HepG2 (cell line): Measurements from ENCODE around the gene UBAC1. TPM values are rescaled to one million over a fixed set of nuclear protein-coding genes. Genes with fewer than 3 reads are reported as not detected.

Experiments
- ADNP ChIP-seq: sonication (generic); formaldehyde crosslinking; IDR thresholded peaks from 2 replicates; pipeline ENCODE4 v1.4.0; 2020; ENCODE audit warnings: missing genetic modification reagents
- AGO2 ChIP-seq: fragments of 200-400 bp; formaldehyde crosslinking; optimal IDR thresholded peaks from 2 replicates; pipeline ENCODE3; 2017; ENCODE audit warnings: mild to moderate bottlenecking, low read depth, low read length, moderate library complexity
- JDP2 ChIP-seq: sonication (generic); formaldehyde crosslinking; IDR thresholded peaks from 2 replicates; pipeline ENCODE4 v1.8.1; 2022; ENCODE audit warnings: missing genetic modification reagents, borderline replicate concordance
- MED1 ChIP-seq: sonication (generic); formaldehyde crosslinking; IDR thresholded peaks from 2 replicates; pipeline ENCODE4 v1.4.0; 2020; ENCODE audit warnings: missing genetic modification reagents
- MTF1 ChIP-seq: sonication (generic); formaldehyde crosslinking; IDR thresholded peaks from 2 replicates; pipeline ENCODE4 v1.5.0; 2020; ENCODE audit warnings: missing genetic modification reagents
- NFRKB ChIP-seq: fragments of 450-650 bp; IDR thresholded peaks from 2 replicates; pipeline ENCODE4 v1.6.1; 2017
- NR2F1 ChIP-seq, 2 experiments: fragments of 450-650 bp in 1 of 2; formaldehyde crosslinking in 1 of 2; IDR thresholded peaks; 2 replicates each; pipeline versions ENCODE4 v1.5.0 to v1.6.1; 2016 to 2020; ENCODE audit warnings: mild to moderate bottlenecking in 1 of 2, missing compliant biosample characterization in 1 of 2, missing genetic modification reagents in 1 of 2, moderate library complexity in 1 of 2
- PHB2 ChIP-seq: fragments of 450-650 bp; IDR thresholded peaks from 2 replicates; pipeline ENCODE4 v1.6.1; 2018; ENCODE audit not compliant: partially characterized antibody
- POLR2A ChIP-seq, 2 experiments: IDR thresholded peaks; 2 replicates each; pipeline ENCODE4 v1.6.1; 2011; ENCODE audit warnings: low read depth in 2 of 2, low read length in 2 of 2, mild to moderate bottlenecking in 1 of 2, moderate library complexity in 1 of 2; ENCODE audit not compliant: insufficient read depth in 1 of 2
- ZBTB42 ChIP-seq: sonication (generic); formaldehyde crosslinking; IDR thresholded peaks from 2 replicates; pipeline ENCODE4 v1.5.0; 2020; ENCODE audit warnings: mild to moderate bottlenecking, missing genetic modification reagents
- ZNF354B ChIP-seq: sonication (generic); formaldehyde crosslinking; IDR thresholded peaks from 2 replicates; pipeline ENCODE4 v1.8.0; 2022; ENCODE audit warnings: mild to moderate bottlenecking, missing genetic modification reagents
- ZNF496 ChIP-seq: sonication (generic); formaldehyde crosslinking; IDR thresholded peaks from 2 replicates; pipeline ENCODE4 v1.8.1; 2023; ENCODE audit warnings: mild to moderate bottlenecking, moderate library complexity, missing genetic modification reagents; ENCODE audit not compliant: insufficient replicate concordance
- ZNF704 ChIP-seq: sonication (generic); formaldehyde crosslinking; IDR thresholded peaks from 2 replicates; pipeline ENCODE4 v1.8.1; 2023; ENCODE audit warnings: mild to moderate bottlenecking, inconsistent platforms, moderate library complexity, missing genetic modification reagents, borderline replicate concordance
- polyA plus RNA-seq, 8 experiments: library from polyadenylated mRNA; depleted of rRNA in 3 of 8; stranded (reverse) in 7 of 8; unstranded in 1 of 8; fragments of >200 nt; fragmentation: Illumina TruSeq in 4 of 8; extraction: Trizol in 4 of 8; gene quantifications; 2 replicates each; pipeline versions ENCODE4 v1.2.1 to v1.2.3, GENCODE V29; 2011 to 2016; ENCODE audit warnings: low read depth in 4 of 8, missing spikeins in 1 of 8, mixed read lengths in 1 of 8; ENCODE audit not compliant: insufficient read depth in 1 of 8
- total RNA-seq, 5 experiments: library from RNA; depleted of rRNA; stranded (reverse); fragments of >200 nt; fragmentation: Illumina TruSeq; extraction: Trizol; gene quantifications; 2 replicates each; pipeline ENCODE4 v1.2.3, GENCODE V29; 2016; ENCODE audit warnings: low read depth in 1 of 5
- TF ChIP-seq, protein P1 (sequence below): sonication (generic); formaldehyde crosslinking; IDR thresholded peaks from 2 replicates; pipeline ENCODE4 v1.4.0; 2020; ENCODE audit warnings: missing genetic modification reagents
- TF ChIP-seq, protein P2 (sequence below): sonication (generic); formaldehyde crosslinking; IDR thresholded peaks from 2 replicates; pipeline ENCODE4 v1.4.0; 2020; ENCODE audit warnings: mild to moderate bottlenecking, missing genetic modification reagents
- TF ChIP-seq, protein P3 (sequence below): IDR thresholded peaks from 2 replicates; pipeline ENCODE4 v1.6.1; 2016; ENCODE audit warnings: low read depth, borderline replicate concordance
- TF ChIP-seq, protein P4 (sequence below): sonication (generic); formaldehyde crosslinking; IDR thresholded peaks from 2 replicates; pipeline ENCODE4 v1.5.1; 2020; ENCODE audit warnings: missing genetic modification reagents, mild to moderate bottlenecking, borderline replicate concordance
- TF ChIP-seq, protein P5 (sequence below): IDR thresholded peaks from 2 replicates; pipeline ENCODE4 v1.6.1; 2016; ENCODE audit warnings: missing compliant biosample characterization, missing genetic modification reagents, borderline replicate concordance

The UBAC1 gene
- total and polyA plus RNA-seq, 2 of the 13 experiments (the other 11 are each of a cell fraction or from before 2014, with no cell fraction given), result 32.2 to 34.1 TPM

DNA sequence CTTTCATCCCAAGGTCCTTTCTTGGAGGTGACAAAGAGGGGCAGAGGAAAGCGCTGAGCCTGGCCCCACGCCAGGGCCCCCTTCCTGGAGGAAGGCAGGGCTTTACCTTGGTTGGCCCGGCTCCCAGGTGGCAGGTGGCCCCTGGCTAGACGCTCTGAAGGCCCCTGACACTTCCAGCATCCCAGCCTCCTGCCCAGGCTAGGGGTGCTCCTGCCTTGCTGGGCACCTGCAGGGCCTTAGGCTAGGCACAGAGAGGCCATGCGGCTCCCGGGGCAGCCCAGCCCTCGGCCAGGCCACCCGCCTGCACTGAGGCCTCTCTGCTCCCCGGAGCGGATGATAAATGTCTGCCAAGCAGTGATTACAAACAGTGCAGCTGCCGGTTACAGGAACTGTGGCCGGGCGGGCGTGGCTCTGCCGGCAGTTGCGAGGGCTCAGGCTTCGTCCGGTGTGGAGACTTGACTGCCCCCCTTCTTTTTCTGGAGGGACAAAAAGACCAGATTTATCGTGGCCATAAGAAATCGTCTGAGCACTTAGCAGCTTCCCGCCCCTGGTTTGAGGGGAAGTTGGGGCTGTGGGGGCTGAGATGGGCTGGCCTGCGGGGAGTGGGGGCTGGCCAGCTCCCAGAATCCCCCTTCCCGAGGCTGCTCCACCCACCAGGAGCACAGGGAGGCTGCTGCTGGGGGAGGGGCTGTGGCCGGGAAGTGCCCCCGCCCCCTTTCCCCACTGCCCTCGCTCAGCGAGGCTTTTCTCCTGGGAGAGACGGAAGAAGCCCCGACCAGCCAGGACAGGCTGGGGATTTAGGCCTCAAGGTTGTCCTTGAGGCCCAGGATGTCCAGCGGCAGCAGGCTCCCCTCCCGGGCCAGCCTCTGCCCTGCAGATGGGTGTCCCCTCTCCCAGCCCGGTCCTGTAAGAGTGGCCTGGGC is 31.6 kb upstream of the UBAC1 start (continued):
- TF ChIP-seq, protein P1, sequence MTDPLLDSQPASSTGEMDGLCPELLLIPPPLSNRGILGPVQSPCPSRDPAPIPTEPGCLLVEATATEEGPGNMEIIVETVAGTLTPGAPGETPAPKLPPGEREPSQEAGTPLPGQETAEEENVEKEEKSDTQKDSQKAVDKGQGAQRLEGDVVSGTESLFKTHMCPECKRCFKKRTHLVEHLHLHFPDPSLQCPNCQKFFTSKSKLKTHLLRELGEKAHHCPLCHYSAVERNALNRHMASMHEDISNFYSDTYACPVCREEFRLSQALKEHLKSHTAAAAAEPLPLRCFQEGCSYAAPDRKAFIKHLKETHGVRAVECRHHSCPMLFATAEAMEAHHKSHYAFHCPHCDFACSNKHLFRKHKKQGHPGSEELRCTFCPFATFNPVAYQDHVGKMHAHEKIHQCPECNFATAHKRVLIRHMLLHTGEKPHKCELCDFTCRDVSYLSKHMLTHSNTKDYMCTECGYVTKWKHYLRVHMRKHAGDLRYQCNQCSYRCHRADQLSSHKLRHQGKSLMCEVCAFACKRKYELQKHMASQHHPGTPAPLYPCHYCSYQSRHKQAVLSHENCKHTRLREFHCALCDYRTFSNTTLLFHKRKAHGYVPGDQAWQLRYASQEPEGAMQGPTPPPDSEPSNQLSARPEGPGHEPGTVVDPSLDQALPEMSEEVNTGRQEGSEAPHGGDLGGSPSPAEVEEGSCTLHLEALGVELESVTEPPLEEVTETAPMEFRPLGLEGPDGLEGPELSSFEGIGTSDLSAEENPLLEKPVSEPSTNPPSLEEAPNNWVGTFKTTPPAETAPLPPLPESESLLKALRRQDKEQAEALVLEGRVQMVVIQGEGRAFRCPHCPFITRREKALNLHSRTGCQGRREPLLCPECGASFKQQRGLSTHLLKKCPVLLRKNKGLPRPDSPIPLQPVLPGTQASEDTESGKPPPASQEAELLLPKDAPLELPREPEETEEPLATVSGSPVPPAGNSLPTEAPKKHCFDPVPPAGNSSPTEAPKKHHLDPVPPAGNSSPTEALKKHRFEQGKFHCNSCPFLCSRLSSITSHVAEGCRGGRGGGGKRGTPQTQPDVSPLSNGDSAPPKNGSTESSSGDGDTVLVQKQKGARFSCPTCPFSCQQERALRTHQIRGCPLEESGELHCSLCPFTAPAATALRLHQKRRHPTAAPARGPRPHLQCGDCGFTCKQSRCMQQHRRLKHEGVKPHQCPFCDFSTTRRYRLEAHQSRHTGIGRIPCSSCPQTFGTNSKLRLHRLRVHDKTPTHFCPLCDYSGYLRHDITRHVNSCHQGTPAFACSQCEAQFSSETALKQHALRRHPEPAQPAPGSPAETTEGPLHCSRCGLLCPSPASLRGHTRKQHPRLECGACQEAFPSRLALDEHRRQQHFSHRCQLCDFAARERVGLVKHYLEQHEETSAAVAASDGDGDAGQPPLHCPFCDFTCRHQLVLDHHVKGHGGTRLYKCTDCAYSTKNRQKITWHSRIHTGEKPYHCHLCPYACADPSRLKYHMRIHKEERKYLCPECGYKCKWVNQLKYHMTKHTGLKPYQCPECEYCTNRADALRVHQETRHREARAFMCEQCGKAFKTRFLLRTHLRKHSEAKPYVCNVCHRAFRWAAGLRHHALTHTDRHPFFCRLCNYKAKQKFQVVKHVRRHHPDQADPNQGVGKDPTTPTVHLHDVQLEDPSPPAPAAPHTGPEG, result peak; percentile 65; the same call in 1 of the 2 replicates
- TF ChIP-seq ZNF704 (CRISPR knock-in tag) (no peak; the same call in 1 of the 2 replicates), ZBTB42 (CRISPR knock-in tag) (no peak; the same call in 1 of the 2 replicates), ZNF496 (CRISPR knock-in tag) (no peak), ADNP (CRISPR knock-in tag) (no peak), NR2F1 (CRISPR knock-in tag; IDR thresholded peaks at IDR 0.05) (0 out of 4 replicates have a peak, but pooled peaks of 1 of the 2 experiments have one; percentile 3), NFRKB (no peak), PHB2 (no peak), POLR2A (IDR thresholded peaks at IDR 0.05; ENCODE audit: insufficient read depth in 1 of 2, low read depth in 2 of 2, low read length in 2 of 2) (peak in 1 of 2 experiments; percentile 65; a peak in 1 of 4 replicates), JDP2 (CRISPR knock-in tag) (no peak), ZNF354B (CRISPR knock-in tag) (no peak), MTF1 (no peak), AGO2 (no peak), MED1 (peak; percentile 83)
- TF ChIP-seq, protein P2, sequence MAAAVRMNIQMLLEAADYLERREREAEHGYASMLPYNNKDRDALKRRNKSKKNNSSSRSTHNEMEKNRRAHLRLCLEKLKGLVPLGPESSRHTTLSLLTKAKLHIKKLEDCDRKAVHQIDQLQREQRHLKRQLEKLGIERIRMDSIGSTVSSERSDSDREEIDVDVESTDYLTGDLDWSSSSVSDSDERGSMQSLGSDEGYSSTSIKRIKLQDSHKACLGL (CRISPR knock-in tag), result peak; percentile 36; the same call in 1 of the 2 replicates
- TF ChIP-seq, protein P3, sequence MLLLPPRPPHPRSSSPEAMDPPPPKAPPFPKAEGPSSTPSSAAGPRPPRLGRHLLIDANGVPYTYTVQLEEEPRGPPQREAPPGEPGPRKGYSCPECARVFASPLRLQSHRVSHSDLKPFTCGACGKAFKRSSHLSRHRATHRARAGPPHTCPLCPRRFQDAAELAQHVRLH (CRISPR knock-in tag), result peak; percentile 83
- TF ChIP-seq, protein P4, sequence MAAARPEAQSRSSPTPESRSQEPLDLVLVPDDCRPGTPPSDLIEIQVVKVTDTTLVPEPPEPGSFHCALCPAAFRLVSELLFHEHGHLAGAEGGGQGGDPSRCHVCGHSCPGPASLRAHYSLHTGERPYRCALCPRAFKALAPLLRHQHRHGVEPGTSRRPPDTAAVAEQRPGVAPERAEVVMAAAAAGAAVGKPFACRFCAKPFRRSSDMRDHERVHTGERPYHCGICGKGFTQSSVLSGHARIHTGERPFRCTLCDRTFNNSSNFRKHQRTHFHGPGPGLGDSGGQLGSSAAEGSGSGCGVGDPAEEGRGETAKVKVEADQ (CRISPR knock-in tag), result no peak
- TF ChIP-seq, protein P5, sequence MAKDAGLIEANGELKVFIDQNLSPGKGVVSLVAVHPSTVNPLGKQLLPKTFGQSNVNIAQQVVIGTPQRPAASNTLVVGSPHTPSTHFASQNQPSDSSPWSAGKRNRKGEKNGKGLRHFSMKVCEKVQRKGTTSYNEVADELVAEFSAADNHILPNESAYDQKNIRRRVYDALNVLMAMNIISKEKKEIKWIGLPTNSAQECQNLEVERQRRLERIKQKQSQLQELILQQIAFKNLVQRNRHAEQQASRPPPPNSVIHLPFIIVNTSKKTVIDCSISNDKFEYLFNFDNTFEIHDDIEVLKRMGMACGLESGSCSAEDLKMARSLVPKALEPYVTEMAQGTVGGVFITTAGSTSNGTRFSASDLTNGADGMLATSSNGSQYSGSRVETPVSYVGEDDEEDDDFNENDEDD, result no peak; the same call in 1 of the 2 replicates
